ENCODE measurements around the gene DLGAP1. TPM values are rescaled to one million over a fixed set of nuclear protein-coding genes. Genes with fewer than 3 reads are reported as not detected.
"Not testable (repeated sequence)": the region's sequence is repeated elsewhere in the genome, so short reads cannot be mapped to it uniquely, and the experiment has no call there.

DLGAP1 gene
- total RNA-seq, 1 donor from 2014 or later, result 7.2 TPM

GRCh38 chr18:3584897-3585460 is 870.1 kb downstream of the DLGAP1 start:
- DNase-seq (ENCODE audit: low read depth), result no peak

GRCh38 chr18:3584266-3584861 is 870.7 kb downstream of the DLGAP1 start:
- no peak for DNase-seq (ENCODE audit: low read depth)

- DNase-seq (ENCODE audit: low read depth), result no peak
Observed at GRCh38 chr18:3583873-3584247, 871.2 kb downstream of the DLGAP1 start.

- peak; percentile 68 for DNase-seq (ENCODE audit: low read depth)
Observed at GRCh38 chr18:3583106-3583872, 871.8 kb downstream of the DLGAP1 start.

GRCh38 chr18:3581890-3582289 is 873.2 kb downstream of the DLGAP1 start:
- DNase-seq (ENCODE audit: low read depth), result no peak

DNA sequence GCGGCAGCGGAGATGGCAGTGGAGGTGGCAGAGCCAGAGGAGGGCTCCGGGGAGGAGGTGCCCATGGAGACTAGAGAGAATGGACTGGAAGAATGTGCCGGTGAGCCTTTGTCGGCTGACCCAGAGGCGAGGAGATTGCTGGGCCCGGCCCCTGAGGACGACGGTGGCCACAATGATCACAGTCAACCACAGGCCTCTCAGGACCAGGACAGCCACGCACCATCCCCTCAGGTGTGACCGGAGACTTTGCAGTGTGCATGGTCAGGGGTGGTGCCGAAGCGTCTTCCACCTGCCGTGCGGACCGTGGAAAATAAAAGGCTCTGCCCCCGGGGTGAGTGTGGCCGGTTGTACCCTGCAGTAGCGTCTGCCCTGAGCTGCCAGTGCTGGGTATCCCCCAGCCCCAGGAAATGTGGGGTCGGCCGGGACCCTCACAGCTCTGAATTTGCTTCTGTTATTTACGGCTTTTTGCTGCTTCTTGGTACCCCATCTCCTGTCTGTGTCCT is 874.5 kb downstream of the DLGAP1 start:
- not testable (repeated sequence) for DNase-seq (ENCODE audit: low read depth)

DNA sequence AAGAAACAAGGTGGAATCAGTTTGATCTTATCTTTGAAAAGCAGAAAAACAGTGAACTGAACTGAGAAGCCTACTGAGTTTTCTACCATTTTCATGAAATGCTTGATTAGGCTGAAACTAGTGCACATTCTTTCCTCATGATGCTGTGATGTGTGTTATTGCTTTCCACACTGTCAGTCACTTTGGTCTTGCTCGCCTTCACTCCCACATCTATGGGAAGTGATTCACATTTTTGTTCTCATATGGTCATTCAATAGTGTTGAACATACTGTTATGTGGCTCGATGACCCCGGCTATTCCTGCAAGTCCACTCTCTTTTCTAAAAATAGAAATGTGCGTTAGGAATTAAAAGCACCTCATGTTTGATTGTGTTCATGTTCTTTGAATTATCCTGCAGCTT is 875.4 kb downstream of the DLGAP1 start:
- DNase-seq (ENCODE audit: low read depth), result peak; percentile 99

- DNase-seq (ENCODE audit: low read depth), result peak; percentile 52
Observed at GRCh38 chr18:3578621-3579020, 876.5 kb downstream of the DLGAP1 start.

DNA sequence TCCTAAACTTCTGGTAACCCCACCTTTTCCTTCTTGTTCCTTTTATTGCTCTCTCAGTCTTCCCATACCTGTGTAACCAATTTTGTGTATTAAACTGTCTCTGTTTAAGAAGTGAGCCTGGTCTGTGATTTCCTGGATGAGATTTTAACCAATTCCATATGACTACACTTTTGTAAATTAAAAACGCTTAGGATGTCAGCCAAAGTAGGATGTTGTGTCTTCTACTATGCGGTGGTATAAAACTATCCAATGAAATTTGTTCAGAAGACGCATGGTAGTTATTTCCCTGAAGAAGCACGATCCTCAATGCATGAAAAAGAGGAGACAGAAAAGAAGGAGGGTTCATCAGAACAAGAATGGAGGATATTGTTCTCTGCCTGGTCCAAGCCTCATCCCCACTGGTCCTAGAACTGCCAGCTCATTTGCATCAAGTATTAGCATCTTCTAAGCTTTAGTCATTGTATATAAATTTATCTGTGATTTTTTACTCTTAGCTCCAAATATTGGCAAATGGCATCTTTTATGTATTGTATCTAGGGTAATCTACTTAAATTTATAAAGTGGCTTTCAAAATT is 877.7 kb downstream of the DLGAP1 start:
- no peak for DNase-seq (ENCODE audit: low read depth)

DNA sequence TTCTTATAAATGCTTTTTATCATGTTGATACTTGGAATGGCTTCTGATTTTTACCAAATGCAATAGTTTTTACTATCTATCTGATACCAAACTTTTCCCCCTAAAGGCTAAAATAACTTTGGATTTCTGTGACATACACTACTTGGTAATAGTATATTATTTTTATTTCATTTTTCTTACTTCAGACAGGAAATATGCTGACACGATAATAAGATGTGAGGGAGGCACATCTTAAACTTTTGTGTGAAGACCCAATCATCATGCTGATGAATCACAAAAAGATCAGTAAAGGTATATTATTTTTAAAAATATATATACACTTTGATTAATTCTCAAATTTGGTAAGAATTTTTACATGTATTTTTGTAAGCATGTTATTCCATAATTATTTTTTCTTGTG is 882.3 kb downstream of the DLGAP1 start:
- DNase-seq (ENCODE audit: low read depth), result no peak

GRCh38 chr18:3566851-3567250 is 888.3 kb downstream of the DLGAP1 start:
- no peak for DNase-seq (ENCODE audit: low read depth)

DNA sequence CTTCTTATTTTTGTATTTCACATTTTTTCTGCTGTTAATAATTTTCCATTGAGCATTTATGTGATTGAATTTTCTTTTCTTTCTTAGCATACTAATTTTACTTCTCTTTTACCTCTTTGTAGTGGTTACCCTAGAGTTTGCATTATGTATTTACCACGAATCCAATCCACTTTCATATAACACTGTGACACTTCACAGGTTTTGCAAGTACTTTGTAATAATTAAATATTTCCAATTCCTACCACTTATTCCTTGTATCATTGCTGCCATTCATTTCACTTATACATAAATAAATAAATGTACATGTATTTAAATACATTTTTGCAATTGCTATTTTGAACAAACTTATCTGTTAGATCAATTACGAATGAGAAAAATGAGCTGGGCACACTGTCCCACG is 894.4 kb downstream of the DLGAP1 start:
- no peak for DNase-seq (ENCODE audit: low read depth)

- peak; percentile 58 for DNase-seq (ENCODE audit: low read depth)
Observed at GRCh38 chr18:3554811-3555427, 900.2 kb downstream of the DLGAP1 start.

GRCh38 chr18:3554091-3554601 is 901.0 kb downstream of the DLGAP1 start:
- DNase-seq (ENCODE audit: low read depth), result peak; percentile 54

- no peak for DNase-seq (ENCODE audit: low read depth)
Observed at GRCh38 chr18:3552305-3552704, 902.8 kb downstream of the DLGAP1 start.

- no peak for DNase-seq (ENCODE audit: low read depth)
Observed at GRCh38 chr18:3547891-3548615, 907.1 kb downstream of the DLGAP1 start.

- no peak for DNase-seq (ENCODE audit: low read depth)
Observed at GRCh38 chr18:3546106-3546505, 909.0 kb downstream of the DLGAP1 start.

DNA sequence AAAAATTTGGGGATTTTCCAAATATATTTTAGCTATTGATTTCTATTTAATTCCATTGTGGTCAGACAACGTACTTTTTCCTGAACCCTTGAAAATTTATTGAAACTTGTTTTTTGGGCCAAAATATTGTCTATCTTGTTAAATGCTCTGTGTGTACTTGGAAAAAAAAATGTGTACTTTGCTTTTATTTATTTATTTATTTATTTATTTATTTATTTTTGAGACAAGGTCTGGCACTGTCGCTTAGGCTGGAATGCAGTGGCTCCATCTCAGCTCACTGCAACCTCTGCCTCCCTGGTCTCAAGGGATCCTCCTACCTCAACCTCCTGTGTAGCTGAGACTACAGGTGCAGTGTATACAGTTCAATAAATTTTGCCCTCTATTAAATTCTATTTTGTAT is 910.6 kb downstream of the DLGAP1 start:
- no peak for DNase-seq (ENCODE audit: low read depth)

DNA sequence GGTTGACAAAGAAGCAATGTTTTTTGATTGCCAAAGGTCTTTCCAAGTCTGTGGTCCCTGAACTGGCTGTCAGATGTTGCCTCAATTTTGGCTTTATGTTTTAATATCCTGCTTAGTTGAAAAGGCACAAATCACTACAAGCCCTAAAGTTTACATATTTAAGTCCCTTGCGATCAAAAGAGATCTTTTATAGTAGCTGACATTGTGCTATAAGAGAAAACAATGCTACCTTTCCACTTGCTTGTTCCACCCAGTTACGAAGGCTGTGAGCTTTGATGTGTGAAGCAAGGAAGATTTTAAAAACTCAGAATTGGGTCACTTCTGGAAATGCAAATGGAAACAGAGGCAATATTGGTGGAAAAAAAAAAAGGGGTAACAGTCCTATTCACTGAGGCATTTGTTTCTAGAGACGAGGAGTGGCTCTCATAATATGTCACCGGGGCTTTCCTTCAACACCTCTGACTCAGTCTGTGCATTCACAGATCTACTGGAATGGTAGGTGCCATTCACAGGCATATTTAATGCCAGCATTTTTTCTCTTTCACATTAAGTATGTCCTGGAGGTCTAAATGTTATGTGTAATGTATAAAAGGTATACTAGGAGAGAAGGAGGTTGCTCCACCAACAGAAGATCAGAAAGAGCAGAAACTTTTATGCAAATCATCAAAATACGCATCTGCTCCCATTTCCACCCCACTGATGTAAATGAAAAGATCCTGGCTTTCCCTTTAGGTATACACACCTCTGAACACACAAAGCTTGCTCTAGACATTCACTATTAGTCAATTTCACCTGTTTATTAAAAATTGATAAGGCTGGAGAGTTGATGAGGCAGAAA is 913.3 kb downstream of the DLGAP1 start:
- peak; percentile 47 for DNase-seq (ENCODE audit: low read depth)

DNA sequence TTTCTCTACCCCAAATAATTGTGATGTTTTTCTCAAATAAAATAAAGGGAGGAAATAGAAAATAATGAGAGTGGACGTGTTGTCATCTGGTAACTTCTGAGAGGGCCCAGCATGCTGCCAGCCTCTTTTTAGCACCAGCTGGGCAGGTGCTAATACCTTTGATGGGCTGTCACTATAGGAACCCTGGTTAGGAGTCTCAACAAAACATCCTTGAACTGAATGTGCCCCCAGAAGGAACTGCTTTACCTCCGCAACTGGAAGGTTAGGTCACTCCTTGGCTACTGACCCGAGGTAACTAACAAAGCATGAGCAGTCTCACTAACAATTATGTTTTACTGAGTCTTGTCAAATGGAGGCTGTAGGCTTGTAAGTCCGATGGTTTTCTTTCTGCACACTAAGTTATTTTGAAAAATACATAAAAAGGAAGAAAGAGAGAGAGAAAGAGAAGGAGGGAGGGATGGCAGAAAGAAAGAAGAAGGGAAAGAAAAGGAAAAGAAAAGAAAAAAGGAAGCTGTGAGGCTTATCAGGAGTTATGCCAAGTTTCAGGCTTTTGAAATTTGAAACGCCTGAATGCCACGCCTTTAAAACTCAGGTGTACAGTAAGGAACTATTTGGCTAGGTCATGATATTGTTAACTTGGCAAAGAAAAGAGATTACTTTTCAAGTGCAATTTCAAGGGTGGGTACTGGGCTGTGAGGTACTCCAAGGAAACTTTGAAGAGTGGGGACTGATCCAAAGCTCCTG is 914.1 kb downstream of the DLGAP1 start:
- DNase-seq (ENCODE audit: low read depth), result peak; percentile 69

Measured in renal cortical epithelial cell (primary cell).